Measurements from ENCODE around the gene CMC4. TPM values are rescaled to one million over a fixed set of nuclear protein-coding genes. Genes with fewer than 3 reads are reported as not detected.

Gene CMC4
- total and polyA plus RNA-seq, 4 donors, result 4.3 to 15.7 (median 8.4) TPM

GRCh38 chrX:155070663-155070974 is 317 bp downstream of the CMC4 start:
- Histone ChIP-seq H3K27me3 (ENCODE audit: control insufficient read depth in 3 of 3, insufficient read depth in 3 of 3, low read length in 2 of 3) (no peaks in the 10 kb centered on the region), H3K9me3 (ENCODE audit: control insufficient read depth in 4 of 4, insufficient read depth in 3 of 4, low read length in 3 of 4) (no peaks in the 10 kb centered on the region), H3K4me1 (ENCODE audit: control insufficient read depth in 5 of 5, insufficient read depth in 5 of 5, low read length in 5 of 5) (peaks cover 0 to 5% (median 3%) of the 10 kb centered on the region in 5 donors), H3K4me3 (peak overlapping the region; percentile 29), H3K27ac (ENCODE audit: low read depth in 1 of 2, low read length in 1 of 2) (peak overlapping the region; percentile 88 to 92), H3K9ac (ENCODE audit: insufficient read depth in 1 of 2, low read length in 2 of 2) (peak overlapping the region in 1 of 2 donors; percentile 81), H3K36me3 (ENCODE audit: control insufficient read depth in 4 of 4, insufficient read depth in 4 of 4, low read length in 4 of 4) (peaks cover 0 to 7% (median 1%) of the 10 kb centered on the region in 4 donors)
- TF ChIP-seq, protein P1, sequence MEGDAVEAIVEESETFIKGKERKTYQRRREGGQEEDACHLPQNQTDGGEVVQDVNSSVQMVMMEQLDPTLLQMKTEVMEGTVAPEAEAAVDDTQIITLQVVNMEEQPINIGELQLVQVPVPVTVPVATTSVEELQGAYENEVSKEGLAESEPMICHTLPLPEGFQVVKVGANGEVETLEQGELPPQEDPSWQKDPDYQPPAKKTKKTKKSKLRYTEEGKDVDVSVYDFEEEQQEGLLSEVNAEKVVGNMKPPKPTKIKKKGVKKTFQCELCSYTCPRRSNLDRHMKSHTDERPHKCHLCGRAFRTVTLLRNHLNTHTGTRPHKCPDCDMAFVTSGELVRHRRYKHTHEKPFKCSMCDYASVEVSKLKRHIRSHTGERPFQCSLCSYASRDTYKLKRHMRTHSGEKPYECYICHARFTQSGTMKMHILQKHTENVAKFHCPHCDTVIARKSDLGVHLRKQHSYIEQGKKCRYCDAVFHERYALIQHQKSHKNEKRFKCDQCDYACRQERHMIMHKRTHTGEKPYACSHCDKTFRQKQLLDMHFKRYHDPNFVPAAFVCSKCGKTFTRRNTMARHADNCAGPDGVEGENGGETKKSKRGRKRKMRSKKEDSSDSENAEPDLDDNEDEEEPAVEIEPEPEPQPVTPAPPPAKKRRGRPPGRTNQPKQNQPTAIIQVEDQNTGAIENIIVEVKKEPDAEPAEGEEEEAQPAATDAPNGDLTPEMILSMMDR (IDR thresholded peaks at IDR 0.05; ENCODE audit: control extremely low read depth, extremely low read depth), result no peak
- no peak for DNase-seq
- ATAC-seq (ENCODE audit: insufficient read depth, low FRiP score), result no peak
- WGBS, 2 donors, result 0 to 35% methylated on average over 16 of the region's 16 CpGs

- Histone ChIP-seq H3K27me3 (ENCODE audit: control insufficient read depth in 3 of 3, insufficient read depth in 3 of 3, low read length in 2 of 3) (no peaks in the 10 kb centered on the region), H3K4me1 (ENCODE audit: control insufficient read depth in 5 of 5, insufficient read depth in 5 of 5, low read length in 5 of 5) (peaks cover 0 to 5% (median 3%) of the 10 kb centered on the region in 5 donors), H3K27ac (ENCODE audit: low read depth in 1 of 2, low read length in 1 of 2) (no peak overlapping the region), H3K9me3 (ENCODE audit: control insufficient read depth in 4 of 4, insufficient read depth in 3 of 4, low read length in 3 of 4) (no peaks in the 10 kb centered on the region), H3K36me3 (ENCODE audit: control insufficient read depth in 4 of 4, insufficient read depth in 4 of 4, low read length in 4 of 4) (peaks cover 0 to 5% (median 1%) of the 10 kb centered on the region in 4 donors), H3K9ac (ENCODE audit: insufficient read depth in 1 of 2, low read length in 2 of 2) (peak overlapping the region in 1 of 2 donors; percentile 81), H3K4me3 (peak overlapping the region; percentile 10)
- ATAC-seq (ENCODE audit: insufficient read depth, low FRiP score) (no peak), DNase-seq (peak in 2 of 3 donors; percentile 7 to 18)
- 4 to 37% methylated on average over 12 of the region's 12 CpGs for WGBS, 2 donors
- TF ChIP-seq, protein P1 (IDR thresholded peaks at IDR 0.05; ENCODE audit: control extremely low read depth, extremely low read depth), result no peak
Observed at GRCh38 chrX:155070038-155070437, 898 bp downstream of the CMC4 start.

- WGBS, 2 donors, result 75 to 94% methylated on average over 1 of the region's 1 CpG
- H3K27me3 ChIP-seq (ENCODE audit: control insufficient read depth in 3 of 3, insufficient read depth in 3 of 3, low read length in 2 of 3), result no peaks in the 10 kb centered on the region
- H3K36me3 ChIP-seq (ENCODE audit: control insufficient read depth in 4 of 4, insufficient read depth in 4 of 4, low read length in 4 of 4), result peaks cover 0 to 5% (median 1%) of the 10 kb centered on the region in 4 donors
- H3K9me3 ChIP-seq (ENCODE audit: control insufficient read depth in 4 of 4, insufficient read depth in 3 of 4, low read length in 3 of 4), result no peaks in the 10 kb centered on the region
- no peak overlapping the region for H3K9ac ChIP-seq (ENCODE audit: insufficient read depth in 1 of 2, low read length in 2 of 2)
- DNase-seq (no peak), ATAC-seq (ENCODE audit: insufficient read depth, low FRiP score) (no peak)
- no peak overlapping the region for H3K4me3 ChIP-seq
- TF ChIP-seq, protein P1 (IDR thresholded peaks at IDR 0.05; ENCODE audit: control extremely low read depth, extremely low read depth), result no peak
- H3K27ac ChIP-seq (ENCODE audit: low read depth in 1 of 2, low read length in 1 of 2), result no peak overlapping the region
- peaks cover 0 to 5% (median 3%) of the 10 kb centered on the region in 5 donors for H3K4me1 ChIP-seq (ENCODE audit: control insufficient read depth in 5 of 5, insufficient read depth in 5 of 5, low read length in 5 of 5)
Observed at GRCh38 chrX:155069414-155069813, 1.5 kb downstream of the CMC4 start.

- no peaks in the 10 kb centered on the region for H3K27me3 ChIP-seq (ENCODE audit: control insufficient read depth in 3 of 3, insufficient read depth in 3 of 3, low read length in 2 of 3)
- TF ChIP-seq, protein P1 (IDR thresholded peaks at IDR 0.05; ENCODE audit: control extremely low read depth, extremely low read depth), result no peak
- no peaks in the 10 kb centered on the region for H3K9me3 ChIP-seq (ENCODE audit: control insufficient read depth in 4 of 4, insufficient read depth in 3 of 4, low read length in 3 of 4)
- no peak overlapping the region for H3K4me3 ChIP-seq
- H3K27ac ChIP-seq (ENCODE audit: low read depth in 1 of 2, low read length in 1 of 2), result peak overlapping the region in 1 of 2 donors; percentile 74
- WGBS, 2 donors, result 76 to 80% methylated on average over 1 of the region's 1 CpG
- H3K4me1 ChIP-seq (ENCODE audit: control insufficient read depth in 5 of 5, insufficient read depth in 5 of 5, low read length in 5 of 5), result peaks cover 0 to 5% (median 3%) of the 10 kb centered on the region in 5 donors
- no peak for ATAC-seq (ENCODE audit: insufficient read depth, low FRiP score)
- DNase-seq, result no peak
- H3K9ac ChIP-seq (ENCODE audit: insufficient read depth in 1 of 2, low read length in 2 of 2), result no peak overlapping the region
- no peaks in the 10 kb centered on the region for H3K36me3 ChIP-seq (ENCODE audit: control insufficient read depth in 4 of 4, insufficient read depth in 4 of 4, low read length in 4 of 4)
Observed at GRCh38 chrX:155068165-155068564, 2.8 kb downstream of the CMC4 start.
